Urothelium cell line (cell line): ENCODE measurements around the gene STAC2.

Experiments
- DNase-seq: peaks from one replicate; pipeline ENCODE4 v3.0.0; 2011; ENCODE audit warnings: low spot score, mixed read lengths
- FAIRE-seq: peaks from 2 replicates; lab custom pipeline; 2011; peaks lifted over from hg19 to GRCh38; lab: Jason Lieb, UNC

STAC2 gene

DNA sequence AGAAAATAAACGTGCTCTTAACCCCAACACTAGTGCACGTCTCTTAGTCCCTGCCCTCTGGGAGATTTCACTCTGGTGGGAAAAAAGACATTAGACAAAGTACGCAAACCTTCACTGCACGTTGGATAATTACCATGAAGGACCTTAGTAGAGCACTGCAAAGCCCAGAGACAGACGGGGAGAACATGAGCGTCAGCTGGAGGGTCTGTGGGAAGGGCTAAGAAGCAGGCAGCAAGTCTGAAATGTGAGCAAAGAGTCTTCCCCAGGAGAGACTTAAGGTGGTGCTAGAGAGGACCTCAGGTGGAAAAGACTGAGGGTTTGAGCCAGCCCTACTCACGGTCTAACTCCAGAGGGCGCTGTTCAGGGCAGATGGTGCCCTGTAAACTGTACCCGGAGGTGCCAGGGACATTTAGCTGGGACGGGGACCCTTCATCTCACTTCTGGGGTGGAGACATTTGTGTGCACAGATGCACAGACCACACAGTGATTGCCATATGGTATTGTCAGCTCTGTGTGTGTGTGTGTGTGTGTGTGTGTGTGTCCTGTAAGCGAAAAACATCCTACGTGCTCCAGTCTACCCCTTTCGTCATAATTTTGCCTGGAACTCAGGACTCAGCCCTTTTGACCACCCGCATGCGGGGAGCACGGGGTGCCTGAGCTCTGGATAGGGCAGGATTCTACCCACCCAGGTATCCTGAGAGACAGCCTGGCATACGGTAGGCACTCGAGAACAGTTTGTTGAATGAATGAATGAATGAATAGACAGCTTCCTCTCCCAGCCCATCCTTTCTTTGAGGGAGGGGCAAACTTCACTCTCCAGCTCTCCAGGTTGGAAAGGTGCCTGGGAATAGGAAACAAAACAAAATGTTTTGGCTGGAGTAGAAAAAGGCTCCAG is 10.1 kb upstream of the STAC2 start:
- peak; percentile 84 for DNase-seq
- FAIRE-seq = no peak

DNA sequence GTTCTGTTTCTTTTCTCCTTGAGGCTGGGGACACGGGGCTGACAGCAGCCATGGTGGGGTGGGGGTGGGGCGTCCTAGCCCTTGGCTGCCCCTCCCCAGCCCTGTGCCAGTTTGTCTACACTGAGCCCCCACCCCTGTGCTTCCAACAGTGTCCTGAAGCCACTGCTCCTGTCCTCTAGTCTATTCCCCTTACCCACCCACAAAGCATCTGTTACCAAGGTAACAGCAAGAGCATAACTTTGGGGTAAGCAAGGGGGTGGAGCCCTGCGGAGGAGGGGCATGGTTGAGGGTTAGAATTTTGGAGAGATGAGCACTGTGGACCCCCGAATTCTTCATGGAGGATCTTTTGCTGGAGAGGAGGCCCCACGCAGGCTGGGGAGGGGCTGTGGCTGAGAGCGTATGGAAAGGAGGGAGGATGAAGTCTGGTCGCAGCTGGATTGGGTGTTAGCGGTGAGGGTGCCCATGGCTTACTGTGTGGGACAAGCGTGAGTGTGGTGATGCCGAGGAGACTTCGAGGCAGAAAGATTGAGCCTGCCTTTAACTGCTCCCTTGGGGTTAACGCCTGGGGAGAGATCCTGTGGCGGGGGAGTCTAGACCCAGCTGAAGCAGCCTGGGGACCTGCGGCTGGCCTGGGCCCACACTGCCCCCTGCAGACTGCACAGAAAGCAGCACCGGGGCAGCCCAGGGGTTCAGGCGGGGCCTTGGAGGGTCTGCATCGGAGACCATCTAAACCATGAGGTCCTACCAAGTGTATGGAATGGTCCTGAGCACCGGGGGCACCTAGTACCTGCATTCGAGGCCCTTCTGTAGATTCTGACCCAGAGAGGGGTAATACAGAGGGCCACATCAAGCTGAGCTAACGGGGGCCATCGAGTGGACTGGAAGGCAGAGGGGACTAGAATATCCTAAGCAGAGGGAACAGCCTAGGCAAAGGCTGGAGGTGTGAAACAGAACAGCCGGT is 6.1 kb upstream of the STAC2 start:
- FAIRE-seq = no peak

DNA sequence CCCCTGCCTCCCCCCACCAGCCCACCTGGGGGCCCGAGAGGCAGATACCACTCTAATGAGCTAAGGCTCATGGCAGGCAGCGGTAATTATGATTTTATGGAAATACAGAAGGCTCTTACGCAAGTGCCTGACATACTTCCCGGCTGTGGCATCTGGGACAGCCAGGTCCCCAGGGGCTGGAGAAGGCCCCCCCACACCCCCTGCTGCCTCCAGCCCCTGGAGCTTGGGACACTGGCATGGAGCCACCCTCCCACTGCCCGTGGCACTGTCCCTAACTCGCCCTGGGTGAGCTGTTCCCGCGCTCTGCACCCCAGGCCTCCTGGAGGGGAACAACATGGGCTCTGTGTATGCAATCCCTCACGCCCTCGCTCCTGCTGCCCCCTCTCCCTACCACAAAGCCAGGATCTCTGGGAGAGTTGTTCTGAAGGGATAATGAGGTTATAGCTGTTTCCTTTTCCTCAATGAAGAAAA is 5.4 kb upstream of the STAC2 start:
- DNase-seq (no peak), FAIRE-seq (no peak)

More for the DNA sequence above, 6.1 kb upstream of the STAC2 start:
- DNase-seq = no peak

DNA sequence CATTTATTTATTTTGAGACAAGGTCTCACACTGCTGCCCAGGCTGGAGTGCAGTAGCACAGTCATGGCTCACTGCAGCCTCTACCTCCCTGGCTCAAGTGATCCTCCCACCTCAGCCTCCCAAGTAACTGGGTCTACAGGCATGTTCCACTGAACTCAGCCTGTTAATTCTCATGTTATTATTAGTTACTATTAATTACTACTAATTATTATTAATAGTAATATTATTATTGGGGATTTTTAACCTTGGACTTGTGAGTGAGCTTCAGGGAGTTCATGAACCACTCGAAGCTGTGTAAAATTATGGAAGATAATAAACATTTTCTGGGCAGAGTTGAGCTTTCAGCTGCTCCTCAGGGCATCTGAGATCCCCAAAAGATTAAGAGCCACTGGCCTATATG is 4.6 kb upstream of the STAC2 start:
- DNase-seq (no peak), FAIRE-seq (no peak)

DNA sequence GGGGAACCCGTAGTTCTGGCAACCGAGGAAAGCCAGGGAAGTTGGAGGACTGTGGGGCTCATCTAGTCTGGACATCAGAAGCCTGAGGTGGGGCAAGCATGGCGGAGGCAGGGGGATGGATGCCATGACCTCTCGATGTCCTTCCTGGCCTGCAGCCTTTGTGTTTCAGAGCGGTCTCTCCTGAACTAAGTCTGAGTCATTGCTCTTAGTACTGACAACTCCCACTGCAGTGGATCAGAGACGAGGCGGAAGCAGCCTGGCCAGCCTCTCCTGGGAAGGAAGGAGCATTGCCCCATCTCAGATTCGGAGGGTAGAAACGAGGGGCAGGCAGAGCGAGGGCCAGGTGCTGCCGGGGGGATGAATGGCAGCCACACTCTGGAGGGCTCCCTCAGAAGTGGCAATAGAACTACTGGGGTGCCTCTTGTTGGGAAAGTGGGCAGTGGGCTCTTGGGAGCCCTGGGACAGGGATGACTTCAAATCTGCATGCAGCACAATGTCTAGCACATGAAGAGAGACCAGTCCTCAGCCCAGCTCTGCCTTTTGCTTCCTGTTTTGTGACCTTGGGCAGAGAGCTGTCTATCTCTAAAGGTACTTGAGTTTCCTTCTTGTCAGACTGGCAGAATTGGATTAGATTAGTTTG is 3.6 kb upstream of the STAC2 start:
- peak; percentile 75 for DNase-seq
- FAIRE-seq = peak; percentile 71

DNA sequence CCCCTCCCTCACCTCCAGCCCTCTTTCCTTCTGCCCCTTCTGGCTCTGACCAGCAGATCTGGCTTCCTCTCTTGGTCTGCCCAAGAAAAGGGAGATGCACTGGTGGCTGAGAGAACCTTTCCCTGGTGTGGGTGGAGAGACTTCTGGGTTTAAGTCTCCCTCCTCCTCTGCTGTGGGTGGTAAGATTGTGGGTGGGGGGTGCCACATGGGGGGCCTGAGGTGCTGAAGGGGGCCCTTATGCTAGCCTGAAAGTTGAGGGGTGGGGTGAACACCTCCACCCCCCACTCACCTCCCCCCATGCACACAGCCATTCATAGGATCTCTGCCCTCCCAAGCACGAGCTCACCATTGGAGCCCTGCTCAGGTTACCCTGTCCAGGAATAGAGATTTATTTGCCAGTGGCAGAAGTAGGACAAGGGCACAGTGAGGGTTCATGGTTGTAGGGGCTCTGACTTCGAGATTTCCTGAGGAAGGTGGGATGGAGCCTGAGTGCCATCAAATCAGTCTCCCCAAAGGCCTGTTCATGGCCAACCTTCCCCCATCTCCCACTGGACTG is 1.7 kb upstream of the STAC2 start:
- DNase-seq (no peak), FAIRE-seq (no peak)

DNA sequence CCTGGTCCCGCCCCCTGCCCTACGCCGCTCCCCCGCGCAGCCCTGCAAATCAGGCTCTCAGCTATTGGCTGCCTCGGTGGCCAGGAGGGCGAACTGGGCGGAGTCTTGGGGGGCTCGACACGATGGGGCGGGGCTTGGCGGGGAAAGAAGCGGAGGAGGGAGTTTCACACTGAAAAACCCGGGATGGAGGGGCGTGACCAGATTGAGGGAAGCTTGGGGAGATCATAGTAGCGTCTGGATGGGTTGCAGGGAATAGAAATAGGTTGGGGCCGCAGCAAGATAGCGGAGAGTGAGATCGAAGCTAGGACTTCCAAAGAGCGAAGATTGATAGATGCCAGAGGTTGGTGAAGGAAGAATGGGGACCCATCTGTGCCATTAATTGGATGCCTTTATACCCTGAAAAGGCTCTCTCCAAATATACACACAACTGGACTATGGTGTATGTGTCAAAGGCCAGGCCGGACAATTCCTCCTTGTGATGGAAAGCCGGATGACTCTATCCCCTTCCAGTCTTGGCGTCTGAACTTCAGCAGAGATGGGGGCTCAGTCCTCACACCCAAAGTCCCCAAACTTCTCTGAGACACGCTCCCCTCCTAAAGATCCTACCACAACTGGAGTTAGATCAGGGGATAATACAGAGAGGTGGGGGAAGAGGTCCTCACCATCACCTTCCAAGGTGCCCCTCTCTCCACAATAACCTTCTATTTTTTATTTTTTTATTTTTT is 376 bp upstream of the STAC2 start:
- DNase-seq (no peak), FAIRE-seq (no peak)

DNA sequence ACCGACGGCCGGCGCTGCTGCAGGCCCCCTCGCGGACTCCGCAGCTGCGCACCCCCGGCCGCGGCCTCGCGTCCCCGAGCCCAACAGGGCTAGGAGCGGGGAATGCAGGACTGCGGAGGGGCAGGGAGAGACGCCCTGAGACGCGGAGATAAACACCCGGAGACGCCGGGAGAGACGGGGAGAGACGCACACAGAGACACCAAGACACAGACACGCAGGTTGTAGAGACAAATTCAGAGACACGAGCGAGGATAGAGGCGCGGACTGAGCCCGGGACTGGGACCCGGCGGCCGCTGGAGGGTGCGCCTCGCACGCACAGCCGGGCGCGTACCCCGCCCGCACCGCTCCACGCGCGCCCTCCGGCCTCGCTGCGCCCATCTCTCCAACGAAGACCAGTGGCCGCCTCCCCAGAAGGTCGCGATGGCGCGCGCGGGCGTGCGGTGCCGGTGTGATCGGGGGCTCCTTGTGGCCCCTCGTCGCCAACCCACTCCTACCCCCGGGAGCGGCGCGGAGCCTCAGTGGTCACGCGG is 902 bp downstream of the STAC2 start:
- FAIRE-seq (no peak), DNase-seq (no peak)

DNA sequence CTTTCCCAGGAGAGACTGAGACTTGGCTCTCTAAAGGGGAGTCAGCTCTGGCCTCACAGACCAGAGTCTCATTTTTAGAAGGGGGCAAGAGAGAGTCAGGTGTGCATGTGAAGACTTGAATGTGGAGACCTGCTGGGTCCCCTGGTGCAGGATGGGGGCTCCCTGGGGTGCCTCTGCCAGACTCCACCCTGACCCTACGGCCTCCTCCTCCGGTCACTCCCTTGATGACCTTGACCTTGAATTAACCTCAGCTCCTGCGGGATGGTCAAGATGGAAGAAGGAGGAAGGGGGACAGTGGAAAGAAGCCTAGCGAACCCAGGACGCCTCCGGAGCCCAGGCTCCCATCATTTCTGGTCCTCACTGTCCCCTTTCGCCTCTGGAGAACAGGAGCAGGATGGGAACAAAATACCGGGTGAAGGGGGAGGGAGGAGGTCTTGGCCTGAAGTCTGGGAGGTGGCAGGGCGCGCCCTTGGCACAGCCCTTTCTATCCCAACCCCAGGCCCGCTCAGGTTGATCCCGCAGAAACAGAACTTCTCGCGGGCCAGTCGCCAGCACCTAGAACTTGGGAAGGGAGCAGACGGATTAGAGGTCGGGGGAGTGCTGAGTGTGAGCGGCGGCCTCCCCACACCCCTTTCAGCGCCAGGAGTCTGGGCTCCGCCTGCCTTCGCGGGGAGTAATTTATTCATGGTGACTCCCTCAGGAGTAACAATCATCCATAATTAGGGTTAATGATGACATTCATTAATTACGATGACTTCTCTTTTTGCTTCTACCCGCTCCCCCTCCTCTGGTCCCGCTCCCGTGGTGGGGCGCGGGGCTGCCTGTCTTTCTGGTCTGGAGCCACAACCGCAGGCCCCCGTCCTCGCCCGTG is 1.6 kb downstream of the STAC2 start:
- no peak for FAIRE-seq

DNA sequence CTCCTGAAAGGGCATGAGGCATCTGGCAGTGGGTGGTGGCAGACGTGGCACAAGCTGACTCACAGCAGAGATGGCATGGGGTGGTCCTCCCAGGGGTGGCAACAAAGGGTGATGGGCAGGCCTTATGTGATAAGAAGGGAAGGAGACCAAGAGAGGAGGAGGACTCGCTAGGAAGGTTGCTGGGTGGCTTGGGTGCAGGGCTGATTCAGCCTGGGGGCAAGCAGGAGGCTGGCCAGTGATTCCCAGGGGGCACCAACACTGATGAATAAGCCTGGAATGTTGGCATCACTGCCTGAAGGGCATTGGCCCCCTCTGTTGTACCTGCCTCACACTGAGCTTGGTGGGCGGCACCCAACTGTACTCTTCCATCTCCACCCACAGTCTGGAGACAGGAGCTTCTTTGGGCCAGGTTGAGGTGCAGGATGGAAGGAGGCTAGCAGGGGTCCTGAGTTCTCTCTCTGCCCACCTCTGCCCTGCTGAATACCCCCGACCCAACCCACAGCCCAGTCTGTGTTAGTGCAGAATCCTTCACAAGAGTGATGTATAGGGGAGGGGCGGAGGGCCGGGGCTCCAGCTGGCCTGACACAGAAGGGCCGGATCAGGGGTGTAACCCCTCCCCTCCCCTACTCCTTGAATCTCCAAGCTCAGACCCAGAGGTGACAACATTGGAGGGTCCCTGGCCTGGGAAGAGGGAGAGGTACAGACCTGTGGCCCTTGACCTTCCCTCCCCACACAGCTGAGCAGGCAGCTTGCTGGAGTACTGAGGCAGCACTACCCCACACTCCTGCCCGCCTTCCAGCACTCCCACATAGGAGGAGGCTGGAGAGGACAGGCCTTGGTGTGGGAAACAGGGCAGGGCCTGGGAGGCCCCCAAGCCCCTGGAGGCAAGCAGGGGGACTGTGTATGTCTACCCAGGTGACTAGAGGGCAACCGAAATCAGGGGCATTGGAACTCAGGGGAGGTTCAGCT is 2.6 kb downstream of the STAC2 start:
- DNase-seq (no peak), FAIRE-seq (no peak)

More for the DNA sequence above, 1.6 kb downstream of the STAC2 start:
- no peak for DNase-seq

DNA sequence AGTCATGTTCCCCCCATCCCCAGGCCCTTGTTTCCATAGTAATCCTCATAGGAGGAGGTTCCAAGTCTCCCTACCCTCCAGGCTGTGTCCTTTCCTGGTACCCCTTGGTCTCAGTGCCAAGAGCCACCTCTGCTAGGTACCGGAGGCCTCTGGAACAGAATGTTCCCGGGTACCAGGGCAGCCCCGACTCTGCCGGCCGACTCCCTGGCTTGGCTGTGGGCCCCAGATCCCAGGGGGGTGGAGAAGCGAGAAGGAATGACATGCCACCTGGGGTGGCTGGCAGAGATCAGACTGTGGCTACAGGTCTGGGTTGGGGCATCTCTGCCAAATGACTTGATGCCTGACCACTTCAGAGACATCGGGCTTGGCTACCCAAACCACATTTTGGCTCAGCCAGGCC is 3.6 kb downstream of the STAC2 start:
- DNase-seq (no peak), FAIRE-seq (no peak)

DNA sequence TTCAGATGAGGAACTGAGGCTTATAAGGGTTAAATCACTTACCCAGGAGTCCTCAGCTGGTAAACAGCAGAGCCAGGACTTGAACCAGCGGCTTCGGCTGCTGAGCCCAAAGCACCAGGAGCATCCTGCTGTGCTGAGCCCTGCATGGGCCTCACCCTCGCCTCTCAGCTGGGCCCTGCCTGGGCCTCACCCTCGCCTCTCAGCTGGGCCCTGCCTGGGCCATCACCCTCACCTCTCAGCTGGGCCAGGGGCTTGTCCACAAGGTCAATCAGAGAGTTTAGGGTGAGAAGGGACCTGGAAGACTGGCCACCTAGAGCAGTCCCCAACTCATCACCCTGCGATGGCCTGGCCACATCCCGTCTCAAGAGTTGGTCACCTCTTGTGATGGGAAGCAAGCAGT is 4.2 kb downstream of the STAC2 start:
- DNase-seq = no peak
- peak; percentile 37 for FAIRE-seq

DNA sequence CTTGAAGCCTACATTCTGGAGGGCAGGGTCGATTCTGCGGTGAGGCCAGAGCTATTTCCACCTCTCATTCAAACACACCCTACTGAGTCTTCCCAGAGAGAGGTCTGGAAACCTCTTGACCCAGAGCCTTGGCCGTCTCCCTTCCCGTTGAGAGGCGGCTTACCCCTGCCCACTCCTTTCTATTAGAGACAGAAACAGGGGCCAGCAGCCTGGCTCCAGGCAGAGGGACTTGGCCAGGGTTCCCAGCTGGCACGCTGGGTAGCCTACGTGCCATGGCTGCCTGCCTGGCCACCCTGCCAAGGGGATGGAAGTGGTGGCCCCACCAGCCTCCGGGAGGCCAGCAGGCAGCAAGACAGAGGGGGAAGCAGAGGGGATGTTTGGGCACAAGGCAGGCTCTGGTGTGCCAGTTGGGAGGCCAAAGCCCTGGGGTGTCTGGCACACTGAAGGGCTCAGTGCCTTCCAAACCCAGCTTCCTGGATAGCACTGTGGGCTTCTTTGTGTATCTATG is 6.0 kb downstream of the STAC2 start:
- no peak for FAIRE-seq
- no peak for DNase-seq

DNA sequence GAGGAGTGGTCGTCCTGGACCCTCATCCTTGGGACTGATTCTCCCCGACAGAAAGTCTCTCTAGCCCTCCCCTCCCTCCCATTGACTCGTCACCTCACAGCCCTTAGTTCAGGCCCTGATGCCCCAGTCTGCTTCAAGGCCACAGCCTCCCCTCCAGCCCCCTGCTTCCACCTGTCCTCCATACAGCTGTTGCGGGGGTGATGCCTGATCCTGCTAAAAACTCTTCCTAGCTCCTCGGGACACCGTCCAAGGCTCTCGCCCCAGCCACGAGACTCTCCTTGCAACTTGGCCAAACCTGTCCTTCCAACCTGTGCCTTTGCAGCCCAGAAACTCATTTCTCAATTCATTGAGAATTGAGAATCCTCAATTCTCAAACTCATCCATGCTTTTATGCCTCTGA is 6.8 kb downstream of the STAC2 start:
- FAIRE-seq (no peak), DNase-seq (no peak)

DNA sequence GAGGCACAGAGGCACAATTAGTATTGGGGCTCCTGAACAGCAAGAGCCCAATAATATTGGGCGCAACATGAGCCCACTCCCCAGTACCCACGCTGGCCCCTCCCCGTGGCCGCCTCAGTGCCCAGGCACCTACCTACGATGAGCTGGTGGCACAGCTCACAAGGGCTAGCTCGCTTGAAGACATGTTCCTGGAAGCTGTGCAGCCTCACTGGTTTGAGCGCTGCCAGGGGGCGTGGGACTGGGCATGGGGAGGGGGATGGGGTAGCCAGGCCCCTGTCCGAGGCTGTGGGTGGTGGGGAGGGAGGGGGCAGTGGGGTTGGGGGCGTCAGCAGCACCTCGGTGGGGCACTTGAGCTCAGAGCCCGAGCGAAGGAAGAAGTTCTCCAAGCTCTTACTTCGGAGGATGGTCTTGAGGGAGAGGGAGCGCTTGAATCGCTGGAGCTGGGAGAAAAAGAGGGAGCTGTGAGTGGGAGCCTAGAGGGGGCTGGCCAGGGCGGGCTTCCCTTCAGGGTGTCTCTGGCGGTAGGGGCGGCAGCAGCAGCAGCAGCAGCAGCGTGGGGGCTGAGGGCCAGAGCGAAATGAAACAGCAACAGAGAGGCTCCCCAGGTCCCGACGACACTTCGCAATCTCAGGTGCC is 7.9 kb downstream of the STAC2 start:
- no peak for FAIRE-seq
- no peak for DNase-seq

DNA sequence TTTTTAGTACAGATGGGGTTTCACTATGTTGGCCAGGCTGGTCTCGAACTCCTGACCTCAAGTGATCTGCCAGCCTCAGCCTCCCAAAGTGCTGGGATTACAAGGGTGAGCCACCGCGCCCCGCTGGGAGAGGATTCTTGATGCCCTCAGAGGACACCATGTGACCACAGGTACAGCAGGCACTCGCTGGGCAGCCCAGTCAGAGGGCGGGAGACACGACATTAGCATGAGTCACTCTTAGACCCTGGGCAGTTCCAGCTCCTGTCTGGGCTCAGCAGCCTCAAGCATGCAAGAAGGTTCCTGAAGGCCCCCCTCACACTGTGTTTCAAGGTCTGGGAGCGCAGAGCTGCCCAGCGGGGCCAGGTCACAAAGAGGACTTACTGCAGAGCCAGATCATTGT is 11.9 kb downstream of the STAC2 start:
- FAIRE-seq (no peak), DNase-seq (peak; percentile 88)

DNA sequence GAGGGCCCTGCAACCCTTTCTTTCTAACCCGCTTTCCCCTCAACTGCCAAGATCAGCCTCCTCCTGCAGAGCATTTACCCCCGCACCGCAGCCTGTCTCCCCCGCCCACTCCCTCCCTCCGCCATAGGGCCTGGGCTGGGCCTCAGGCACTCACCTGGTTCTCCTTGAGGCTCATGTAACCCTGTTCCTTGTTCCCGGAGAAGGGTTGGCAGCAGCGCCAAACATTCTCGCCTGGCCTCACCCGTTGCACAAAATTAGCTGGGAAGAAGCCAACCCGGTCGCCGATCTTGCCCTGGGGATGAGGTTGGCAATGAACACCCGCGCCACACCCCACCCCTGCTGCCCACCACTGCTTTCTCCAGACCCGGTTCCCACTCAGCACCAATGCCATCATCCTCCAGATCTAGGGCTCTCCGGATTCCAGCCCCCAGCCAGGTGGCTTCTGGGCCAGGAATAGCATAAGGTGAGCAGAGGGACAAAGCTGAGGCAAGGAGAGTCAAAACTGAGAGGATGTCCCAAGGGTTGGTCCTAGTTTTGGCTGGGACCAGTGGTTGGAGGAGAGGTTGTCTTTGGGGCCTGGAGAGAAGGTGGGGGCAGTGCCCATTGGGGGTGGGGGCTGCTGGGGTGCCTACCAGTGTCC is 12.8 kb downstream of the STAC2 start:
- FAIRE-seq (no peak), DNase-seq (no peak)
